K562 (cell line): ENCODE data around the gene B3GAT1. TPM values are rescaled to one million over a fixed set of nuclear protein-coding genes. Genes with fewer than 3 reads are reported as not detected.

Experiments used
- BMI1 ChIP-seq: fragments of 150-350 bp; IDR thresholded peaks from 2 replicates; pipeline ENCODE4 v1.6.1; 2014; ENCODE audit warnings: low read length
- E2F3 ChIP-seq: fragments of 250-450 bp; sonication (Bioruptor Pico); IDR thresholded peaks from 2 replicates; pipeline ENCODE4 v1.4.0; 2020; ENCODE audit warnings: mild to moderate bottlenecking
- NONO ChIP-seq, 2 experiments: fragments of 200-400 bp in 1 of 2; fragments of 450-650 bp in 1 of 2; formaldehyde crosslinking in 1 of 2; IDR thresholded peaks; 2 replicates each; pipeline ENCODE4 v1.6.1; 2017; ENCODE audit warnings: low read depth in 2 of 2, mild to moderate bottlenecking in 2 of 2, moderate library complexity in 2 of 2, low read length in 1 of 2
- RB1 ChIP-seq: fragments of 450-650 bp; IDR thresholded peaks from 2 replicates; pipeline ENCODE4 v1.6.1; 2017; ENCODE audit warnings: low read depth, mild to moderate bottlenecking
- SAFB2 ChIP-seq: fragments of 200-400 bp; formaldehyde crosslinking; IDR thresholded peaks from 2 replicates; pipeline ENCODE4 v1.6.1; 2018; ENCODE audit warnings: borderline replicate concordance, low read length, low read depth, moderate library complexity; ENCODE audit not compliant: severe bottlenecking
- polyA plus RNA-seq, 8 experiments: library from polyadenylated mRNA; depleted of rRNA in 4 of 8; stranded (reverse) in 5 of 8; unstranded in 3 of 8; fragments of >200 nt; fragmentation: Nextera tagmentation in 2 of 8; fragmentation: Illumina TruSeq in 1 of 8; extraction: Ambion mirVana in 2 of 8; extraction: Trizol in 1 of 8; gene quantifications; 2 replicates each; pipeline versions ENCODE4 v1.2.1 to v1.2.3, GENCODE V29; 2011 to 2014; ENCODE audit warnings: inconsistent platforms in 1 of 8, missing spikeins in 1 of 8
- total RNA-seq, 7 experiments: library from RNA; depleted of rRNA in 6 of 7; stranded (reverse); fragments of >200 nt in 6 of 7; fragmentation: Illumina TruSeq in 2 of 7; extraction: Trizol in 2 of 7; gene quantifications; 2 replicates each; pipeline versions ENCODE4 v1.2.1 to v1.2.3, GENCODE V29; 2011 to 2021; ENCODE audit warnings: low replicate concordance in 1 of 7
- TF ChIP-seq, protein P1 (sequence below): sonication (generic); formaldehyde crosslinking; IDR thresholded peaks from 2 replicates; pipeline ENCODE4 v1.9.0; 2022; ENCODE audit warnings: mild to moderate bottlenecking, missing genetic modification reagents
- TF ChIP-seq, protein P2 (sequence below): sonication (generic); formaldehyde crosslinking; IDR thresholded peaks from 2 replicates; pipeline ENCODE4 v1.8.0; 2022; ENCODE audit warnings: mild to moderate bottlenecking, missing genetic modification reagents
- TF ChIP-seq, protein P3 (sequence below): fragments of 450-650 bp; formaldehyde crosslinking; IDR thresholded peaks from 2 replicates; pipeline ENCODE4 v1.4.0; 2020; ENCODE audit warnings: mild to moderate bottlenecking, moderate library complexity
- TF ChIP-seq, protein P4 (sequence below): fragments of 450-650 bp; IDR thresholded peaks from 2 replicates; pipeline ENCODE4 v1.6.1; 2016; ENCODE audit warnings: mild to moderate bottlenecking, moderate library complexity

Gene B3GAT1
- total and polyA plus RNA-seq, 9 of the 15 experiments (the other 6 are each of a cell fraction or from before 2014, with no cell fraction given): 0.01 to 0.53 (median 0.14) TPM; not detected in 1

GRCh38 chr11:134331354-134332188 lies 80.5 kb downstream of the B3GAT1 start, which contains the start of gene GLB1L2 (continued):
- no peak for TF ChIP-seq SAFB2
- peak; percentile 84 for TF ChIP-seq RB1
- TF ChIP-seq, protein P1, sequence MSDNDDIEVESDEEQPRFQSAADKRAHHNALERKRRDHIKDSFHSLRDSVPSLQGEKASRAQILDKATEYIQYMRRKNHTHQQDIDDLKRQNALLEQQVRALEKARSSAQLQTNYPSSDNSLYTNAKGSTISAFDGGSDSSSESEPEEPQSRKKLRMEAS (CRISPR knock-in tag): peak; percentile 92
- peak; percentile 94 for TF ChIP-seq E2F3 (CRISPR knock-in tag)
- peak in 1 of 2 experiments; percentile 24; a peak in 1 of 4 replicates for TF ChIP-seq NONO (IDR thresholded peaks at IDR 0.05; ENCODE audit: low read depth in 2 of 2, low read length in 1 of 2)
- TF ChIP-seq, protein P2, sequence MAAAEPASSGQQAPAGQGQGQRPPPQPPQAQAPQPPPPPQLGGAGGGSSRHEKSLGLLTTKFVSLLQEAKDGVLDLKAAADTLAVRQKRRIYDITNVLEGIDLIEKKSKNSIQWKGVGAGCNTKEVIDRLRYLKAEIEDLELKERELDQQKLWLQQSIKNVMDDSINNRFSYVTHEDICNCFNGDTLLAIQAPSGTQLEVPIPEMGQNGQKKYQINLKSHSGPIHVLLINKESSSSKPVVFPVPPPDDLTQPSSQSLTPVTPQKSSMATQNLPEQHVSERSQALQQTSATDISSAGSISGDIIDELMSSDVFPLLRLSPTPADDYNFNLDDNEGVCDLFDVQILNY (CRISPR knock-in tag): 0 out of 2 replicates have a peak, but pooled peaks have one; percentile 54
- TF ChIP-seq, protein P3, sequence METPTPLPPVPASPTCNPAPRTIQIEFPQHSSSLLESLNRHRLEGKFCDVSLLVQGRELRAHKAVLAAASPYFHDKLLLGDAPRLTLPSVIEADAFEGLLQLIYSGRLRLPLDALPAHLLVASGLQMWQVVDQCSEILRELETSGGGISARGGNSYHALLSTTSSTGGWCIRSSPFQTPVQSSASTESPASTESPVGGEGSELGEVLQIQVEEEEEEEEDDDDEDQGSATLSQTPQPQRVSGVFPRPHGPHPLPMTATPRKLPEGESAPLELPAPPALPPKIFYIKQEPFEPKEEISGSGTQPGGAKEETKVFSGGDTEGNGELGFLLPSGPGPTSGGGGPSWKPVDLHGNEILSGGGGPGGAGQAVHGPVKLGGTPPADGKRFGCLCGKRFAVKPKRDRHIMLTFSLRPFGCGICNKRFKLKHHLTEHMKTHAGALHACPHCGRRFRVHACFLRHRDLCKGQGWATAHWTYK (CRISPR knock-in tag): 0 out of 2 replicates have a peak, but pooled peaks have one; percentile 39
- peak; percentile 52; the same call in 1 of the 2 replicates for TF ChIP-seq BMI1
- TF ChIP-seq, protein P4, sequence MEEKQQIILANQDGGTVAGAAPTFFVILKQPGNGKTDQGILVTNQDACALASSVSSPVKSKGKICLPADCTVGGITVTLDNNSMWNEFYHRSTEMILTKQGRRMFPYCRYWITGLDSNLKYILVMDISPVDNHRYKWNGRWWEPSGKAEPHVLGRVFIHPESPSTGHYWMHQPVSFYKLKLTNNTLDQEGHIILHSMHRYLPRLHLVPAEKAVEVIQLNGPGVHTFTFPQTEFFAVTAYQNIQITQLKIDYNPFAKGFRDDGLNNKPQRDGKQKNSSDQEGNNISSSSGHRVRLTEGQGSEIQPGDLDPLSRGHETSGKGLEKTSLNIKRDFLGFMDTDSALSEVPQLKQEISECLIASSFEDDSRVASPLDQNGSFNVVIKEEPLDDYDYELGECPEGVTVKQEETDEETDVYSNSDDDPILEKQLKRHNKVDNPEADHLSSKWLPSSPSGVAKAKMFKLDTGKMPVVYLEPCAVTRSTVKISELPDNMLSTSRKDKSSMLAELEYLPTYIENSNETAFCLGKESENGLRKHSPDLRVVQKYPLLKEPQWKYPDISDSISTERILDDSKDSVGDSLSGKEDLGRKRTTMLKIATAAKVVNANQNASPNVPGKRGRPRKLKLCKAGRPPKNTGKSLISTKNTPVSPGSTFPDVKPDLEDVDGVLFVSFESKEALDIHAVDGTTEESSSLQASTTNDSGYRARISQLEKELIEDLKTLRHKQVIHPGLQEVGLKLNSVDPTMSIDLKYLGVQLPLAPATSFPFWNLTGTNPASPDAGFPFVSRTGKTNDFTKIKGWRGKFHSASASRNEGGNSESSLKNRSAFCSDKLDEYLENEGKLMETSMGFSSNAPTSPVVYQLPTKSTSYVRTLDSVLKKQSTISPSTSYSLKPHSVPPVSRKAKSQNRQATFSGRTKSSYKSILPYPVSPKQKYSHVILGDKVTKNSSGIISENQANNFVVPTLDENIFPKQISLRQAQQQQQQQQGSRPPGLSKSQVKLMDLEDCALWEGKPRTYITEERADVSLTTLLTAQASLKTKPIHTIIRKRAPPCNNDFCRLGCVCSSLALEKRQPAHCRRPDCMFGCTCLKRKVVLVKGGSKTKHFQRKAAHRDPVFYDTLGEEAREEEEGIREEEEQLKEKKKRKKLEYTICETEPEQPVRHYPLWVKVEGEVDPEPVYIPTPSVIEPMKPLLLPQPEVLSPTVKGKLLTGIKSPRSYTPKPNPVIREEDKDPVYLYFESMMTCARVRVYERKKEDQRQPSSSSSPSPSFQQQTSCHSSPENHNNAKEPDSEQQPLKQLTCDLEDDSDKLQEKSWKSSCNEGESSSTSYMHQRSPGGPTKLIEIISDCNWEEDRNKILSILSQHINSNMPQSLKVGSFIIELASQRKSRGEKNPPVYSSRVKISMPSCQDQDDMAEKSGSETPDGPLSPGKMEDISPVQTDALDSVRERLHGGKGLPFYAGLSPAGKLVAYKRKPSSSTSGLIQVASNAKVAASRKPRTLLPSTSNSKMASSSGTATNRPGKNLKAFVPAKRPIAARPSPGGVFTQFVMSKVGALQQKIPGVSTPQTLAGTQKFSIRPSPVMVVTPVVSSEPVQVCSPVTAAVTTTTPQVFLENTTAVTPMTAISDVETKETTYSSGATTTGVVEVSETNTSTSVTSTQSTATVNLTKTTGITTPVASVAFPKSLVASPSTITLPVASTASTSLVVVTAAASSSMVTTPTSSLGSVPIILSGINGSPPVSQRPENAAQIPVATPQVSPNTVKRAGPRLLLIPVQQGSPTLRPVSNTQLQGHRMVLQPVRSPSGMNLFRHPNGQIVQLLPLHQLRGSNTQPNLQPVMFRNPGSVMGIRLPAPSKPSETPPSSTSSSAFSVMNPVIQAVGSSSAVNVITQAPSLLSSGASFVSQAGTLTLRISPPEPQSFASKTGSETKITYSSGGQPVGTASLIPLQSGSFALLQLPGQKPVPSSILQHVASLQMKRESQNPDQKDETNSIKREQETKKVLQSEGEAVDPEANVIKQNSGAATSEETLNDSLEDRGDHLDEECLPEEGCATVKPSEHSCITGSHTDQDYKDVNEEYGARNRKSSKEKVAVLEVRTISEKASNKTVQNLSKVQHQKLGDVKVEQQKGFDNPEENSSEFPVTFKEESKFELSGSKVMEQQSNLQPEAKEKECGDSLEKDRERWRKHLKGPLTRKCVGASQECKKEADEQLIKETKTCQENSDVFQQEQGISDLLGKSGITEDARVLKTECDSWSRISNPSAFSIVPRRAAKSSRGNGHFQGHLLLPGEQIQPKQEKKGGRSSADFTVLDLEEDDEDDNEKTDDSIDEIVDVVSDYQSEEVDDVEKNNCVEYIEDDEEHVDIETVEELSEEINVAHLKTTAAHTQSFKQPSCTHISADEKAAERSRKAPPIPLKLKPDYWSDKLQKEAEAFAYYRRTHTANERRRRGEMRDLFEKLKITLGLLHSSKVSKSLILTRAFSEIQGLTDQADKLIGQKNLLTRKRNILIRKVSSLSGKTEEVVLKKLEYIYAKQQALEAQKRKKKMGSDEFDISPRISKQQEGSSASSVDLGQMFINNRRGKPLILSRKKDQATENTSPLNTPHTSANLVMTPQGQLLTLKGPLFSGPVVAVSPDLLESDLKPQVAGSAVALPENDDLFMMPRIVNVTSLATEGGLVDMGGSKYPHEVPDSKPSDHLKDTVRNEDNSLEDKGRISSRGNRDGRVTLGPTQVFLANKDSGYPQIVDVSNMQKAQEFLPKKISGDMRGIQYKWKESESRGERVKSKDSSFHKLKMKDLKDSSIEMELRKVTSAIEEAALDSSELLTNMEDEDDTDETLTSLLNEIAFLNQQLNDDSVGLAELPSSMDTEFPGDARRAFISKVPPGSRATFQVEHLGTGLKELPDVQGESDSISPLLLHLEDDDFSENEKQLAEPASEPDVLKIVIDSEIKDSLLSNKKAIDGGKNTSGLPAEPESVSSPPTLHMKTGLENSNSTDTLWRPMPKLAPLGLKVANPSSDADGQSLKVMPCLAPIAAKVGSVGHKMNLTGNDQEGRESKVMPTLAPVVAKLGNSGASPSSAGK: peak; percentile 97
